ENCODE results near the gene CRYAB.
"Not testable (repeated sequence)": the region's sequence is repeated elsewhere in the genome, so short reads cannot be mapped to it uniquely, and the experiment has no call there.

Gene CRYAB

DNA sequence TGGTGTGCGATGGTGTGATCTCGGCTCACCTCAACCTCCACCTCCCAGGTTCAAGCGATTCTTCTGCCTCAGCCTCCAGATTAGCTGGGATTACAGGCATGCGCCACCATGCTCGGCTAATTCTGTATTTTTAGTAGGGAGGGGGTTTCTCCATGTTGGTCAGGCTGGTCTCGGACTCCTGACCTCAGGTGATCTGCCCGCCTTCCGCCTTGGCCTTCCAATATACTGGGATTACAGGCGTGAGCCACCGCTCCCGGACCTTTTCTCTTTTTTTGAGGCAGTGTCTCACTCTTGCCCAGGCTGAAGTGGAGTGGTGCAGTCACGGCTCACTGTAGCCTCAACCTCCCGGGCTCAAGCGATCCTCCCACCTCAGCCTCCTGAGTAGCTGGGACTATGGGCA lies 21.6 kb upstream of the CRYAB start:
- DNase-seq, result not testable (repeated sequence)

DNA sequence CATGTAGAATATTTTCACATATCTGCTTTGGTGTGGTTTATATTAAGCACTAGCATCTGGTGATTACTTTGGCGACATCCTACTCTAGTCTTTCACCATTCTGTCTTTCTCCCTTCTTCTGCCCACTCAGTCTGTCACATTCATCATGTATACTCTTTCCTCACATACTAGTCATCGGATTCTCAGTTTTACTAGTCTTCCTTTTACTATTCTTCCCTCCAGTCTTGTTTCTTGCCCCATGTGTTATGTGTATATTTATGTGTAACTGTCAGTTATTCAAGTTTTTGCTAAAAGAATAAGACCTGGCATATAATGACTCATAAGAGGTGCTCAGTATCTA lies 21.0 kb upstream of the CRYAB start:
- DNase-seq, result no peak

DNA sequence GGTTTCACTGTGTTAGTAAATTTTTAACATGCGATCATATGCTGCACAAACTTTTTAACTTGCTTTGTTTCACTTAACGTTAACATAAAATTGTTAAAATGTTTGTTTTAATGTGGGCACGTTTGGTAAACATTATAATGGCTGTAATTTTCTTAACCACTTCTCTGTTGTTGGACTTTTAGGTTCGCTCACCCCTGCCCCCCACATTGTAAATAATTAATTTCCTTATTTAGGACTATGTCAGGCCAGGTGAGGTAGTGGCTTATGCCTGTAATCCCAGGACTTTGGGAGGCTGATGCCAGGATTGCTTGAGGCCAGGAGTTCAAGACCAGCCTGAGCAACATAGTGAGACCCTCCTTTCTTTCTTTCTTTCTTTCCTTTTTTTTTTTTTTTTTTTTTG lies 18.9 kb upstream of the CRYAB start:
- no peak for DNase-seq

DNA sequence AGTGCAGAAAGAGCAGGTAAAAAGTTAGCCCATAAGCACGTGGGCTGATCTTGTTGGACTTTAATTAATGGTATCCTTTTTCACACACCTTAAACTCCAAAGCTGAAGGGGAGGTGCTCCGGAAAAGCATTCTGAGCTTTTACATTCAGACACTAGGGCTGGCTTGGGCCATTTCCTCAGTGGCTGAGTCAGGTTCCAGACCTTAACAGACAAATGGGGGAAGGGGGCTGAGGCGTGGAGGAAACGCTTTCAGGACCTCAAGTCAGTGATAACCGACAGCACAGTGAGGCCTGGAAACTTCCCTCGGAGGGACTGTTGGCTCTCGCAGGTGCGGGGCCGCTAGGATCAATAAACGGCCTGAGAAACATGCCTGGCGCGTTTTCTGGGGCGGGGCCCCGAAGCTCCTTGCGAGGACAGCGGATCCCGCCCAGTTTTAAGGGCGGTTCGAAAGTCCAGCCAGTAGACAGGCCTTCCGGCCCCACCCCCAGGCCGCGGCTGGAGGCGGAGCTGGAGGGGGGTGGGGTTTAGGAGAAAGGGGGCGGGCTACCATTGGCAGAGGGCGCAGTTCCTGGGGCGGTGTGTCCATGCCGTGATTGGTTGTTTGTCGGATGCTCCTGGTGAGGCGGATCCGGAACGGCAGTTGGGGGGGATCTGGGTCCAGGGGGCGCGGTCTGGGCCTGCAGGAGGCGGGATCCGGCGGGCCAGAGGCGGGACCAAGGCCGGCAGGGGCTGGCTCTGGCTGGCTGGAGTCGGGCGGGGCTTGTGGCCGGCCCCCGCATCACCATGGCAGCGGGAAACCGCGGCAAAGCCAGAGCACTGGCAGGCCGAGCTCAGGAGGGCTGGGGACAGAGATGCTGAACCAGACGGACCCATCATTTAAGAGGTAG lies 15.2 kb upstream of the CRYAB start:
- peak; percentile 92 for DNase-seq

DNA sequence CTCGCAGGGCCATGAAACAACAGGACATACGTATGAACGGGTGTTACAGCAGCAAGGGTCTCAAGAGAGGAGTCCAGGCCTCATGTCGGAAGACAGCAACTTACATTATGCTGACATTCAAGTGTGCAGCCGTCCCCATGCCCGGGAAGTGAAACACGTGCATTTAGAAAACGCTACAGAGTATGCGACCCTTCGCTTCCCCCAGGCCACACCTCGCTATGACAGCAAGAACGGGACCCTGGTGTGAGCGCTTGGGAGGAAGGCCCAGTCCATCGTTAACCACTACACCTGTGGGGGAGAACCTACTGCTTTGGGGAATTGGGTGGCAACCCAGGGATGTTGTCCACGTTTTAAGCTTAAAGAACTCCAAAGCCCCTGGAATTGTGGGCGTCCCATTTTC lies 14.4 kb upstream of the CRYAB start:
- DNase-seq, result no peak

DNA sequence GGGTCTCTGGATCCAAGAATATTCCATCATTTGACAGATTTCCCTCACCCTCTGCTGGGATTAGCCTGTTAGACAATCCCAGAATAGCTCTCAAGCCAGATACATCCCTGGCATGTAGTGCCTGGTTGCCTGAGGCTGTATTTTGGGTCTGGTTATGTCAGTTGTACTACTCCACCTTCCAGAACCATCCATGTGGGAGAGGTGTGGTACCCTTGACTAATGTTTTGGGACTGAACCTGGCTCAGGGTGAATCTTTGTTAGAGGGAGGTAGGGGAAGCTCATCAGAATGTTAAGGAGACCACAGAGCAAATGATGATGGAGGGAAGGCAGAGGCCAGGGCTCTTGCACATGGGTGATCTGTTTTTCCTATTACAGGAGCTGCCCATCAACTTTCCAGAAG lies 12.4 kb upstream of the CRYAB start:
- no peak for DNase-seq

DNA sequence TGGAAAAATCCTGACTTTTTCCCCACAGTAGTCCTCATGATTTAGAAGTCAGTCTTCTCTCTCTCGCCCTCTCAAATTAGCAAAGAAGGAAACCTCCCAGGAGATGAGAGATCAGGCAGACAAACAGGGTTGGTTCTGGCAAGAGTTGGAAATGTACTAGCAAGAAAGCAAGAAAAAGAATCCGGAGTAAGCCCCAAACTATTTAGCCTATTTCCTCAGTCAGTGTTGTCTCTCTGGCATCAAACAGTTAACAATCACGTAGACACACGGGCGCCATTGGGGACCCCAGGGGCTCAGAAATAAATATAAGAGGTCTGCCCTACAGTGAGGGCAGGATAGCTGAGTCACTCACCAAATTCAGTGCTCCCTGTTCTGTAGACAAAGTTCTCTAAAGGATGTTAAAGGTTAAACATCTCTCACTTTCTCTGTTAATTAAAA lies 11.8 kb upstream of the CRYAB start:
- no peak for DNase-seq

DNA sequence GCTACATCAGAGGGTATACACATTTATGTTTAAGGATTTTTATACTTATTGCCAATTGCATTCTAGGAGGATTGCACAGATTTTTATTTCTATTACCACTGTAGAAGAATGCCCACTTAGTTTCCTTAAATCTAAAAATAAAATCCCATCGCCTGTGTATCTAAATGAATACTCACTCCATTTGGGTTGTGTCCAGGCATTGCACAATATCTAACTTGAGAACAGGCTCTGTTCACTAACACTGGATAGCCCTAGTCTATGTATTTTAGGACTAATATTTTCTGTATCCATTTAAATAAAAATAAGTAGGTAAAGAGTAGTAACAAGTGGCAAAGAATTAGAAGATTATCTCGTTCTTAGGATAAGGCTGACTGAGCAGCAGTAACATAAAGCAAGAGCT lies 11.2 kb upstream of the CRYAB start:
- no peak for DNase-seq

DNA sequence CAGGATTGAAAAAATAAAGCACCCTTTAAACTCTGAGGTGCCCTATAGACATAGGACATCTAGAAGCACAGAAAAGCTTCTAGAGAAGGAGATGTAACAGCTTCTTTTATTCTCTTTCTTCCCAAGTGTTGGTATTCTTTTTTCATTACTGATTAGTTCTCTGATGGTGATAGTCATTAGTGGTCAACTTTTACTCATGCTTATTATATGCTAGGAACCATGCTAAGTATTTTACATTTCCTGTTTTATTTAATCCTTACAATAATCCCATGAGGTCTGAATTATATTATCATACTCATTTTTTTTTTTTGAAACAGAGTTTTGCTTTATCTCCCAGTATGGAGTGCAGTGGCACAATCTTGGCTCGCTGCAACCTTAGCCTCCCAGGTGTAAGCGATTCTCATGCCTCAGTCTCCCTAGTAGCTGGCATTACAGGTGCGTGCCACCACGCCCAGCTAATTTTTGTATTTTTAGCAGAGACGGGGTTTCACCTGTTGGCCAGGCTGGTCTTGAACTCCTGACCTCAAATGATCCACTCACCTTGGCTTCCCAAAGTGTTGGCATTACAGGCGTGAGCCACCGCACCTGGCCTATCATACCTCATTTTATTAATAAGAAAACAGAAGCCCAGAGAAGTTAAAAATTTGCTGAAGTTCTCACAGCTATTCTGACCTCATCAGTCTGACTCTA lies 10.1 kb upstream of the CRYAB start:
- no peak for DNase-seq

DNA sequence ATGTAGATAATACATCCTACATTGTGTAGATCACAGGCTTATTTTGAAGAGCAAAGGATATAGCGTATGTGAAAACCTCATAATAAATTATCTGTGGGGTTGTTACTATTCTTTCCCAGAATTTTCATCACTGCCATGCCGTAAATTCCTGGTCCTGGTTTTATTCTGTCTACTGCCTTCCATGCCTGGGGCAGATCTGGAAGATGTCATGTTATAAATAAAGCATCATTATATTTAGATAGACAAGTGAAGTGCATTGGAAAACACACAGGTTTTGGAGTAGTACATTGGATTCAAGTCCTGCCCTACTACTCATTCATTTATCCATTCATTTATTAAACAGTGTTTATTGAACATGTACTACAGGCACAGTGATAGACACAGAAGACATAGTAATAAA lies 9.3 kb upstream of the CRYAB start:
- DNase-seq, result no peak

DNA sequence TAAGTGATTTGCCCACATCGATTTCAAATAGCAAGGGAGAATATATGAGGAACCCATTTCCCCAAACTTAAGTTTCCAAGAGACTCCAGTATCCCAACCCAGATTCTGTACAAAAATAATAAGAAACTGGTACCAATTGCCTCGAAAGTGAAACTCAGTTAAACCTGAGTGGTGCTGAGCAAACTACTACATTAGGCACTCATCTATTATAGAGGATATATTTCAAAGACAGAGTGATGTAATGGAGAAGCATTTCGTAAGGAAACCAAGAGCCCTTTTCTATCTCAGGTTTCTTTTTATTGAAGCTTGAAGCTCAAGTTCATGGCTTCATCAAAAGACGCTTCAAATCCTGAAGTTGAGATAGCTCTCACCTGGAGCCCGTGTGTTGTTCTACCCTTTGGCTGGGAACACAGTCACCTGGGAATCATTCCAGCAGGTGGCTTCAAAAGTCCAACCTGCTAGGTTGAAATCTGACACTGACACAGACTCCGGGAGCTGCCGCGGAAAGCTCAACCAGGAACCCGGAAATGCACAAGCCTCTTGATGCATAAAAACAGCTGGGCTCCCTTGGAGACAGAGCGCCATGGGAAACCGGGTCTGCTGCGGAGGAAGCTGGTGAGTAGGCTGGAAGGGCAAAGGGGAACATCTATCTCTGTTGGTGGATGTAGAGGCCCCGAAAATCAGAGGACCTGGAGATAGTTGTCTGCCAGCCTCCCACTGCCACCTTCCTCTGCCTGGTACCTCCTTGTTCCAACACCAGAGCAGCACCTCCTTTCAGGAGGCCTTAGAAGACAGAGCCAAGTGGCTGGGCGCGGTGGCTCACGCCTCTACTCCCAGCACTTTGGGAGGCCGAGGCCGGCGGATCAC lies 7.1 kb upstream of the CRYAB start, which contains the start of gene C11orf52:
Gene C11orf52, plus strand, starts transcription at position 524 of the 867 bp plus-strand sequence. Its CDS starts 60 bp downstream, at position 584.
- DNase-seq, result no peak

DNA sequence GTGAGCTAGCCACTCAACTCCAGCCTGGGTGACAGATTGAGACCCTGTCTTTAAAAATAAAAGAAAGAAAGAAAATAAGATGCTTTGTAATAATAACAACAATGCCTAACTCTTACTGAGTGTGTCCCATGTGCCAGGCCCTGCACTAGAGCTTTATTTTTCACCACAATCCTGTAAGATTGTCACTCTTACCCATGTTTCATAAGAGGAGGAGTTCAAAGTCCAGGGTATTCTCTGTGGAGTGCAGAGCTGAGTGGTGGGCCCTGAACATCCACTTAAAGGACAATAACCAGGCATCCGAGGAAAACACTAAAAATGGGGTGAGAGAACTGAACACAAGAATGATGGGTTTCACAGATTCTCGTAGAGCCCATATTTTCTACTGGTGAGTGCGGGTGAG lies 6.2 kb upstream of the CRYAB start:
- no peak for DNase-seq

DNA sequence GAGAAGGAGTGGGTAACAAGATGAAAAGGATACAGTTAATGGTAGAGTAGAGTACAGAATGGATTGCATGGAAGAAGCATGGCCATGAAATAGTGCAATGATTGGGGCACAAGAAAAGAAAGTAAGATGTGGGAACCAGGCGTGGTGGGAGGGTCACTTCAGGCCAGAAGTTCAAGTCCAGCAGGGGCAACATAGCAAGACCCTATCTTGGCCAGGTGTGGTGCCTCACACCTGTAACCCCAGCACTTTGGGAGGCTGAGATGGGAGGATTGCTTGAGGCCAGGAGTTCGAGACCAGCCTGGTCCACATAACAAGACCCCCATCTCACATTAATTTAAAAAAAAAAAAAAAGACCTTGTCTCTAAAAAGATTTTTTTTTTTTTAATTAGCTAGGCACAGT lies 5.7 kb upstream of the CRYAB start:
- no peak for DNase-seq

DNA sequence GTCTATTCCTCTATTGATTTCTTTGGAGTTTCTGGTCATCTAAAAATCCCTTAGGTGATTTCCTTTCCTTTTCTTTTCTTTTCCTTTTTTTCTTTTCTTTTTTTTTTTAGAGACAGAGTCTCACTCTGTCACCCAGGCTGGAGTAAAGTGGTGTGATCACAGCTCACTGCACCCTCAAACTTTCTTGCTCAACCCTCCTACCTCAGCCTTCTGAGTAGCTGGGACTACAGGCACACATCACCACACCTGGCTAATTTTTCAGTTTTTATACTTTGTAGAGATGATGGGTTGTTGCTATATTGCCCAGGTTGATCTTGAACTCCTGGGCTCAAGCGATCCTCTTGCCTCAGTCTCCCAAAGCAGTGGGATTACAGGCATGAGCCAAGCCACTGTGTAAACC lies 5.2 kb upstream of the CRYAB start:
- DNase-seq, result no peak

DNA sequence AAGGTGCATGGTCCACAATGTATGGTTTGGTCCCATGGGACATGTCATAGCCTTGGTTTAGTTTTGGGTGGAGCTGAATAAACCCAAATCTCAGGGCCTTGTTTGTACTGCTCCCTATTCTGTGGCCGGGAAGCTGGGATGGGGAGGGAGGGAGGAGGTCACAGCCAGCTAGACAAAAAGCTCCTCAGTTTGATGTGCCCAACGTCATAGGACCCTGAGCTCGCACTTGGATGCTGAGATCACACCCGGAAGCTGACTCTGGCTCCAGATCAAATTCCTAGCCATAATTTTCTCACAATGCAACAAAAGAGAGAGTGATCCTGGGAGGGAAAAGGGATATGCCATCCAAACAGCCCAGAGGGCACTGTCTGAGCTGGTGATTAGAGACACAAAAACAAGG lies 2.4 kb upstream of the CRYAB start:
- DNase-seq, result no peak

DNA sequence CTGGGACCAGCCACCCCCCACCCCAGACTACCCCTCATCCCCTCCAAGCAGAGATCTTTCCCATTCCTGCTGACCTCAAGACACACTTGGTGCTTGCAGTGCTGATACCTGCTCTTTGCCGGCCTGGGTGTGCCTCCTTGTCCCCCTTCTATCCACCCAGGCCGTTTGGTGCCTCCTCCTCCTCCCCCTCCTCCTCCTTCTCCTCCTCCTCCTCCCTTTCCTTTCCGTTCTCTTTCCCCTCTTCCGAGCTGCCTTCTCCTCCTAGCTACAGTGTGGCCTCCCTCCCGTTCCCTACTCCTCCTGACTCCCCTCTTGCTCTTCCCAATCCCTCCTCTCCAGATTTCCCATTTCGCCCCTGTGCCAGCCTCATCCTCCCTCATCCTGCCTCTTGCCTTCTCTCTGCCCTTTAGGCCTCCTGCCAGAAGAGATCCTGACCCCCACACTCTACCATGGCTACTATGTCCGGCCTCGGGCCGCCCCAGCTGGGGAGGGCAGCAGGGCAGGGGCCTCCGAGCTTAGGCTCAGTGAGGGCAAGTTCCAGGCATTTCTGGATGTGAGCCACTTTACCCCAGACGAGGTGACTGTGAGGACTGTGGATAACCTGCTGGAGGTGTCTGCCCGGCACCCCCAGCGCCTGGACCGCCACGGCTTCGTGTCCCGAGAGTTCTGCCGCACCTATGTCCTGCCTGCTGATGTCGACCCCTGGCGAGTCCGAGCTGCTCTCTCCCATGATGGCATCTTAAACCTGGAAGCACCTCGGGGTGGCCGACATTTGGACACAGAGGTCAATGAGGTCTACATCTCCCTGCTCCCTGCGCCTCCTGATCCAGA lies 1.7 kb upstream of the CRYAB start:
- DNase-seq, result no peak

DNA sequence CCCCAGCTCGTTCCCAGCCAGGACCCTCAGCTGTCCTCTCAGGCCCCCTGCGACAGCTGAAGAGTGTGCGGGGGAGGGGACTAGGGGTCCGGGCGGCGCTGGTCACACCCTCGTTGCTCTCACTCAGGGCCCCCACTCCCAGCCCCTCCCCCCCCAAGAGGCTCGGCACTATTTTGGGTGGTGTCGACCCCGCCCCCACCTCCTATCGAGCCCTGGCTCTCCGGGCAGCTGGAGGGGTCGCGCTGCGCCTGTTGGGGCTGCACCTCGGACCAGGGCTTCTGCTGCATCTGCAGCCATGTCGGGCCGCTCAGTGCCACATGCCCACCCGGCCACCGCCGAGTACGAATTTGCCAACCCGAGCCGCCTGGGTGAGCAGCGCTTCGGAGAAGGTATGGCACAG lies 965 bp upstream of the CRYAB start, which contains the start of gene HSPB2:
Gene HSPB2, plus strand, starts transcription at position 200 of the 400 bp plus-strand sequence. Its CDS starts 96 bp downstream, at position 296.
- DNase-seq, result no peak

DNA sequence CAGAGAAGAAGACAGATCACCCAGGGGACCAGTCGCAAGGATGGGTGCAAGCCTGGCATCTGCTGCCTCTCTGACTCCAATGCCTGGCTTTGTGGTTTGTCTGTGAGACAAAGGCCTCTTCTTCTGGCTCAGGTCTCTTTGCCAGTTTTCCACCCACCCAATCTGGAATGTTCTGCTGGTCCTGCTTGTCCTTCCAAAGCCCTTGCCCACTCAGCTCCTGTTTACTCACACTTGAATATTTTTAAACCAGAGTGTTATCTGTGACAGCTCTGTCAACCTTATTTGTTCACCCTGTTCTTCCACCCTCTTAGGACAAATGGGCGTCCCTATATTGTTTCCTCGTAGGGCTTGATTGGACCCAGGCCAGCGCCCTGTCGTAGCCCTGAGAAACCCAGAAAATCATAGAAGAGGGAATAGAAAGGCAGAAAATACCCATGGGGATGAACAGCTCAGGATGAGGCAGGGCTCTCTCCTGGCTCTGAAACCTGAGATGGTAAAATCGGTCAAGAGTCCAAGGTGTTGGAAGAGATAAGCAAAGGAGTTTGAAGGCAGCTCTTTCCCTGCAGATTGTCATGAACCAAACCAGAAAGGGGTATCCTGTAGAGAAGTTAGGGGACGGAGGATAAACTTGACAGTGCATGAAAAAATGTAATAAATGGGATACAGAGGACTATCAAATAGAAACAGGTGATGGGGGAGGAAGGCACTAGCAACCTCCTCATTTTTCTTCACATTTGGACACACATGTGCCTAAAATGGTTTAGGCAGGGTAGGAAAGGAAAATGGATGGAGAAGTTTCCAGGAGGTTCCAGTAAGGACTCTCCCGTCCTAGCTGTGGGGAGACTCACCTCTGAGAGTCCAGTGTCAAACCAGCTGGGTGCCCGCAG lies 651 bp downstream of the CRYAB start:
- no peak for DNase-seq

DNA sequence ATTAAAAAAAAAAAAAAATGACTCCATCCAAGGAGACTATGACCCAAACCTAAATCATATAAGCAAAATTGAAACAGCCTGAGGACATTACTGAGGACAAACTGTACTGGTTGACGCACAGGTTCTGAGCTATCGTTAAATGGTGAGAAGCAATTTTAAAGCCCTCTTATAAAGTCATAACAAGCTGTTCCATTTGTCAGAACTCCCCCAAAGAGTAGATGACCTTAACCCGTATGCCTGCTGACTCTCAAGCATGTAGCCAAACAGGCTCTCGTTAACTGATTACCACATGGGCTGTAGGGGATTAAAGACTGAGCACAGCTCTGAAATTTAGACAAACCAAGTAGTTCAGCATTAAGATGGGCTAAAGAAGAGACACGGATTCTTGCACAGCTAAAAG lies 2.2 kb downstream of the CRYAB start:
- no peak for DNase-seq

DNA sequence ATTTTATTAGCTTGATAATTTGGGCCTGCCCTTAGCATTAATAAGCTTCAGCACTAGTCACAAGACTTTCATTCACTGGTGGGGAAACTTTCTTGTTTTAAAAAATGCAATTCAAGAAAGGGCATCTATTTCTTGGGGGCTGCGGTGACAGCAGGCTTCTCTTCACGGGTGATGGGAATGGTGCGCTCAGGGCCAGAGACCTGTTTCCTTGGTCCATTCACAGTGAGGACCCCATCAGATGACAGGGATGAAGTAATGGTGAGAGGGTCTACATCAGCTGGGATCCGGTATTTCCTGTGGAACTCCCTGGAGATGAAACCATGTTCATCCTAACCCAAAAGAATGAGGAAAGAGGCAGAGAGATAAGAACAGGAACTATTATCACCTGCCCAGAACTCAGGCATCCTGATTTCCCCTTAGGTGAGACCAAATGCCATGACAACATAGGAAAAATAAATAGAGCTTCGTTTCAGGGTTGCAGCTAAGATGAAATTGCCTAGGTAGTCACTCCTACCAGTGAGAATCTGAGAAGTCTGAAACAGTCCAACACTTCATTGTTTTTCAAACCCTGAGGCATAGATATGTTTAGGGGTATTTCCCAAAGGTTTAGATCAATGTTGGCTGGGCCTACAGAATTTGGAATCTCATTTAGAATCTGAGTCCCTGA lies 2.8 kb downstream of the CRYAB start:
- no peak for DNase-seq

DNA sequence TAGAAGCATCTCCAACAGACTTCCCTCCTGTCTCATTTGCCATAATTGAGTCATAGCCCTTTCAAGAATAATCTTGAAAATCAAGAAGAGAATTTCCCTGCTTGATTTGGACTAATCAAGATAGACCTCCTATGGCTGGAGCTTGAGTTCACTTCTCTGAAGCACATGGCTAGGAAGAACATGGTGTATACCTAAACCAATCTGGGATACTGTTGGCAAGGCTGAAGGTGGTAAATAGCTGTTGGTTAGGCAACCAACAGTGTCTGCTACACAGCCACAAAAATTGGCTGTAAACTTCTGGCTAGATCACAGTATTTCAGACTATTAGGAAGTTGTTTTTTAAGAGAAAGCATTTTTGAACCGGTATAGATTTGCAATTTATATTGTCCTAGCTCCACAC lies 4.9 kb downstream of the CRYAB start:
- no peak for DNase-seq

Measured in 8988T (cell line).